ENCODE measurements around the gene CEBPB.
"Not testable (repeated sequence)": the region's sequence is repeated elsewhere in the genome, so short reads cannot be mapped to it uniquely, and the experiment has no call there.

The CEBPB gene

DNA sequence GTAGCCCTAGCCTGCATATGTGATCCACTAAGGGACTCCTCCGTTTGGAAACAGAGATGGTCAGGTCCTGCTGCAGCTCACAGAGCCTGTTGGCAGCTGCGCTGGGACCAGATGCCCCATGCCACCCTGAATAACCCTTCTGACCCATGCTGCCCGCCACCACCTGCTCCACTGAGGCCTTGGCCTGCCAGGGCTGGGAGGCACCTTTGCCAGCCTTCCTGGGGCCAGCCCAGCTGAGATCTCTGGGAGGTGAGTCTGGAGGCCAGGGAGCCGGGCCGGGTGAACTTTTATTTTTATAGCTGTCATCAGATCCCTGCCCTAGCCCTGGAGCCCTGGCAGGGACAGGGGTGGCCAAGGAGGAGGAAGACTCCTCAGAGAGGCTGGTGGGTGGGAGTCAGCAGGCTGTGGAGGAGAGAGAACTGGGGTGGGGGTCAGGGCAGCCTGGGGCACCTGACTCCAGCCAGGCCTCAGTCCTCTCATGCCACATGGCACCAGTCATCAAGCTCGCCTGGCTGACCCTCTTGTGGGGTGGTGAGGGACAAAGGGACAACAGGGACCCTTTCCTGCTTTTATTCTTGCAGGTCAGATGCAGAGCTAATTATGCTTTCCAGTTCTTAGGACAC, 10.0 kb downstream of the CEBPB start:
- Histone ChIP-seq H2AFZ (no peak overlapping the region), H3K4me3 (ENCODE audit: low read depth, low read length) (no peak overlapping the region), H3K27ac (no peak overlapping the region), H3K9ac (no peak overlapping the region), H3K9me3 (ENCODE audit: control insufficient read depth, low read length) (no peaks in the 10 kb centered on the region), H3K4me1 (no peaks in the 10 kb centered on the region), H3K79me2 (no peaks in the 10 kb centered on the region), H3K4me2 (ENCODE audit: low read length) (no peak overlapping the region), H3K27me3 (ENCODE audit: control insufficient read depth, insufficient read depth, low read length) (no peaks in the 10 kb centered on the region), H3K36me3 (ENCODE audit: control insufficient read depth, insufficient read depth, low read length) (no peaks in the 10 kb centered on the region)
- TF ChIP-seq, protein P1, sequence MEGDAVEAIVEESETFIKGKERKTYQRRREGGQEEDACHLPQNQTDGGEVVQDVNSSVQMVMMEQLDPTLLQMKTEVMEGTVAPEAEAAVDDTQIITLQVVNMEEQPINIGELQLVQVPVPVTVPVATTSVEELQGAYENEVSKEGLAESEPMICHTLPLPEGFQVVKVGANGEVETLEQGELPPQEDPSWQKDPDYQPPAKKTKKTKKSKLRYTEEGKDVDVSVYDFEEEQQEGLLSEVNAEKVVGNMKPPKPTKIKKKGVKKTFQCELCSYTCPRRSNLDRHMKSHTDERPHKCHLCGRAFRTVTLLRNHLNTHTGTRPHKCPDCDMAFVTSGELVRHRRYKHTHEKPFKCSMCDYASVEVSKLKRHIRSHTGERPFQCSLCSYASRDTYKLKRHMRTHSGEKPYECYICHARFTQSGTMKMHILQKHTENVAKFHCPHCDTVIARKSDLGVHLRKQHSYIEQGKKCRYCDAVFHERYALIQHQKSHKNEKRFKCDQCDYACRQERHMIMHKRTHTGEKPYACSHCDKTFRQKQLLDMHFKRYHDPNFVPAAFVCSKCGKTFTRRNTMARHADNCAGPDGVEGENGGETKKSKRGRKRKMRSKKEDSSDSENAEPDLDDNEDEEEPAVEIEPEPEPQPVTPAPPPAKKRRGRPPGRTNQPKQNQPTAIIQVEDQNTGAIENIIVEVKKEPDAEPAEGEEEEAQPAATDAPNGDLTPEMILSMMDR (IDR thresholded peaks at IDR 0.05) = no peak

DNA sequence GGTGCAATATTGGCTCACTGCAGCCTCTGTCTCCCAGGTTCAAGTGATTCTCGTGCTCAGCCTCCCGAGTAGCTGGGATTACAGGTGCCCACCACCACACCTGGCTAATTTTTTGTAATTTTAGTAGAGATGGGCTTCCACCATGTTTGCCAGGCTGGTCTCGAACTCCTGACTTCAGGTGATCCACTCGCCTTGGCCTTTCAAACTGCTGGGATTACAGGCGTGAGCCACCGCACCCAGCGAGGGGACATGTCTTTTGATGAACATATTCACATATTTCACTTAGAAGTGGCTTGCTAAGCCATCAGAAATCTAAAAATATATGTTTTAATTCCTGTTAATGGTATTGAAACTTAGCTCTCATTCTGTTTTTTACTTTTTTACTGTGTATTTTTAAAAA, 11.1 kb downstream of the CEBPB start:
- H3K9ac ChIP-seq; H3K4me3 ChIP-seq (ENCODE audit: low read depth, low read length): not testable (repeated sequence)

DNA sequence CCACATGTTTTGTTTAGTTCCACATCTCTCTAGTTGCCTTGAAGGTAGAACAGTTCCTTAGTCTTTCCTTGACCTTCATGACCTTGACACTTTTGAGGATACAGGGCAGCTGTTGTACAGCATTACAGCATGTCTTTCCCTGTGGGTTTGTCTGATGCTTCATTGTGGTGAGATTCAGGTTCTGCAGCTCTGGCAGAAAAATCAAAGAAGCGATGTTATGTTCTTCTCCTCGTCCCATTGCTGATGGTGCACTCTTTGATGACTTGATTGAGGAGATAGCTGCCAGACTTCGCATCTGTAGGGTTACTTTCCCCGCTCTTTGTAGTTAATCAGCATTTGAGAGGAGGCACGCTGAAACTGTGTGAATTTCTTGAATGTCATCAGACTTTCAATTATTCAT, 12.0 kb downstream of the CEBPB start:
- Histone ChIP-seq H3K9me3 (ENCODE audit: control insufficient read depth, low read length) (no peaks in the 10 kb centered on the region), H2AFZ (no peak overlapping the region), H3K79me2 (no peaks in the 10 kb centered on the region), H3K27me3 (ENCODE audit: control insufficient read depth, insufficient read depth, low read length) (no peaks in the 10 kb centered on the region), H3K4me3 (ENCODE audit: low read depth, low read length) (no peak overlapping the region), H3K36me3 (ENCODE audit: control insufficient read depth, insufficient read depth, low read length) (no peaks in the 10 kb centered on the region), H3K9ac (no peak overlapping the region), H3K27ac (no peak overlapping the region), H3K4me1 (no peaks in the 10 kb centered on the region), H3K4me2 (ENCODE audit: low read length) (no peak overlapping the region)
- TF ChIP-seq, protein P1 (IDR thresholded peaks at IDR 0.05) = no peak

More for the DNA sequence above, 11.1 kb downstream of the CEBPB start:
- not testable (repeated sequence) for H3K36me3 ChIP-seq (ENCODE audit: control insufficient read depth, insufficient read depth, low read length); H3K4me1 ChIP-seq; H3K9me3 ChIP-seq (ENCODE audit: control insufficient read depth, low read length); H3K27me3 ChIP-seq (ENCODE audit: control insufficient read depth, insufficient read depth, low read length); H2AFZ ChIP-seq; H3K79me2 ChIP-seq; H3K27ac ChIP-seq; H3K4me2 ChIP-seq (ENCODE audit: low read length)

DNA sequence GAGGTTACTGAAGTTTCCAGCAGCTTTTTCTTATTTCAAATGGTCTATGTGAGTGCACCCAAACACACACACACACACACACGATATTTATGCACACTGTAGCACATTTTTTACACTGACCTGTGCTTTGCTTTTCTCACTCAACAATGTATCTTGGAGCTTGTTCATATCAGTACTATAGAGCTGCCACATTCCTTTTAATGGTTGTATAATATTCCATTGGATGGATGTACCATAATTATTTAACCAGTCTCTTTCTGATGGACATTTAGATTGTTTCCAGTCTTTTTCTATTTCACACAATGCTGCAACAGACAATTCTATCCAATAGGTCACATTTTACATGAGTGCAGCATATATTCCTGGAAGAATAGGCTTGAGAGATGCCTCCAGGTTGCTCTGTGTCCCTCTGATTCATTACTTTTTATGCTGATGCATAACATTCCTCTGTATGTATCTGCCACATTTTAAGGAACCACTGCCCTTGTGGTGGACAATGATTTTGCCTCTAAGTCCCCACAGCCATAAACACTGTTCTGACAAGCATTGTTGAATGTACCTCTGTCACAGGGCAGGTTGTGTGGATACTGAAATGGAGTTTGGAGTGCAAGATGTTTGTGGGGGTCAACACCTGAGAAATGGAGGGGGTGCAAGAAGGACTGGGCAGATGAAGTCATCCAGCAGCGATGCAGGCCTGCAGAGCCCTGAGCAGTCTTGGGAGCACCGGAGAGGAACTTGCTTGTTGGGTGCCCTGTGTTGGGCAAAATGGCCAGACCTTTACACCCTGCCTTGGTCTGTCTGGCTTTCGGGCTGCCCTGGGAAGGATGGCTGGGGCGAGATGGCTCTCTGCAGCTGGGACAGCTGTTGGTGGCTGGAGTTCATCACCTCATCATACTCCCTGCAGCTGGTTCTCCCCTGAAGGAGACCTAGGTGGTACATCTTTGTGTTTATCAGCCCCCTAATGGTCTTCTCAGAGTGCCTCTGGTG, 13.6 kb downstream of the CEBPB start:
- Histone ChIP-seq H3K4me3 (ENCODE audit: low read depth, low read length) (no peak overlapping the region), H3K79me2 (no peaks in the 10 kb centered on the region), H3K4me1 (no peaks in the 10 kb centered on the region), H2AFZ (no peak overlapping the region), H3K27ac (no peak overlapping the region), H3K27me3 (ENCODE audit: control insufficient read depth, insufficient read depth, low read length) (no peaks in the 10 kb centered on the region), H3K36me3 (ENCODE audit: control insufficient read depth, insufficient read depth, low read length) (no peaks in the 10 kb centered on the region), H3K9me3 (ENCODE audit: control insufficient read depth, low read length) (no peaks in the 10 kb centered on the region), H3K9ac (no peak overlapping the region), H3K4me2 (ENCODE audit: low read length) (no peak overlapping the region)
- TF ChIP-seq, protein P1 (IDR thresholded peaks at IDR 0.05) = no peak

DNA sequence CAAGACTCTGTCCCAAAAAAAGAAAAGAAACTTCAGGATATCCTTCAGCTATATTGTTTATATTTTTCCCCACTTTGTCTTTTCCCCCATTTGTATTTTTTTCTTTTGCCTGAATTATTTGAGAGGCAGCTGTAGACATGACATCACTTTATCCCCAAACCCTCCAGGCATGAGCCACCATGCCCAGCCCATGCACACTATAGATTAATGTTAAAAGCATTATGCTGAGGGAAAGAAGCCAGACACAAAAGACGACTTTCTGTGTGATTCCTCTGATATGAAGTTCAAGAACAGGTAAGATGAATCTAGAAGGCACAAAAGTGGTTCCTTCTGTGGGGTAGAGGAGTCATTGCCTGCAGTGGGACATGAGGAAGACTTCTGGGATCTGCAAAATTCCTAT, 16.4 kb downstream of the CEBPB start:
- Histone ChIP-seq H3K9me3 (ENCODE audit: control insufficient read depth, low read length) (no peaks in the 10 kb centered on the region), H3K4me1 (no peaks in the 10 kb centered on the region), H2AFZ (no peak overlapping the region), H3K27me3 (ENCODE audit: control insufficient read depth, insufficient read depth, low read length) (no peaks in the 10 kb centered on the region), H3K36me3 (ENCODE audit: control insufficient read depth, insufficient read depth, low read length) (no peaks in the 10 kb centered on the region), H3K4me2 (ENCODE audit: low read length) (no peak overlapping the region), H3K9ac (no peak overlapping the region), H3K4me3 (ENCODE audit: low read depth, low read length) (no peak overlapping the region), H3K79me2 (no peaks in the 10 kb centered on the region), H3K27ac (no peak overlapping the region)
- TF ChIP-seq, protein P1 (IDR thresholded peaks at IDR 0.05) = no peak

Measured in parathyroid adenoma (tissue), 2 donors.